Heart left ventricle (tissue), 16 donors: ENCODE measurements around the gene BIRC7. TPM values are rescaled to one million over a fixed set of nuclear protein-coding genes. Genes with fewer than 3 reads are reported as not detected.

Source experiments
- ATAC-seq, 4 donors: fragments of 200-7000 bp; cut with Tn5 transposase; one replicate each; pipeline ENCODE4 v1.9.1; 2020 to 2022; ENCODE audit warnings: moderate library complexity in 4 of 4, mild to moderate bottlenecking in 3 of 4, moderate number of reproducible peaks in 1 of 4
- DNase-seq, 5 donors: peaks; one replicate each; pipeline ENCODE4 v3.0.0-alpha.2; 2020
- H3K27ac ChIP-seq, 12 donors: fragments of 200-600 bp; sonication (generic) in 4 of 12; one replicate each; pipeline versions ENCODE4 v1.5.0 to v1.8.0; 2016 to 2022; ENCODE audit warnings: mild to moderate bottlenecking in 2 of 12
- H3K27me3 ChIP-seq, 9 donors: fragments of 200-600 bp; sonication (generic) in 2 of 9; one replicate each; pipeline versions ENCODE4 v1.5.1 to v1.8.0; 2016 to 2022; ENCODE audit warnings: mild to moderate bottlenecking in 3 of 9
- H3K36me3 ChIP-seq, 9 donors: fragments of 200-600 bp; sonication (generic) in 2 of 9; one replicate each; pipeline versions ENCODE4 v1.5.0 to v1.8.0; 2018 to 2022; ENCODE audit warnings: mild to moderate bottlenecking in 2 of 9
- H3K4me1 ChIP-seq, 12 donors: fragments of 200-600 bp; sonication (generic) in 4 of 12; one replicate each; pipeline versions ENCODE4 v1.5.0 to v1.8.0; 2016 to 2022; ENCODE audit warnings: mild to moderate bottlenecking in 3 of 12
- H3K4me3 ChIP-seq, 12 donors: fragments of 200-600 bp; sonication (generic) in 4 of 12; one replicate each; pipeline versions ENCODE4 v1.5.0 to v1.8.0; 2017 to 2022; ENCODE audit warnings: mild to moderate bottlenecking in 9 of 12, moderate library complexity in 4 of 12
- H3K9me3 ChIP-seq, 12 donors: fragments of 200-600 bp; sonication (generic) in 4 of 12; one replicate each; pipeline versions ENCODE4 v1.5.0 to v1.8.0; 2016 to 2022; ENCODE audit warnings: mild to moderate bottlenecking in 1 of 12
- CTCF ChIP-seq, 12 donors: fragments of 200-600 bp; sonication (generic) in 4 of 12; IDR thresholded peaks; one replicate each; pipeline versions ENCODE4 v1.5.0 to v1.8.0; 2018 to 2022; ENCODE audit warnings: antibody characterized with exemption in 12 of 12, mild to moderate bottlenecking in 5 of 12
- POLR2A ChIP-seq, 2 donors: fragments of 450-650 bp; IDR thresholded peaks; one replicate each; pipeline ENCODE4 v1.6.1; 2017; ENCODE audit warnings: antibody characterized with exemption in 2 of 2, mild to moderate bottlenecking in 2 of 2, moderate library complexity in 2 of 2
- WGBS, 4 donors: extraction: QIAGEN DNeasy Blood & Tissue Kit in 2 of 4; methylation state at CpG; one replicate each; pipeline versions ENCODE4 v1.1.5 to v1.1.7; 2013 to 2018; 5-methylcytosine and 5-hydroxymethylcytosine counted together
- intact Hi-C, 10 donors: fragments of 100-400 bp; cut with DNase I; formaldehyde crosslinking; loops; one replicate each; pipeline versions ENCODE4 v1.11.1 to v1.14.2; 2022
- polyA plus RNA-seq, 2 donors: library from polyadenylated mRNA; stranded (reverse); fragments of 200-250 nt; gene quantifications; one replicate each; pipeline ENCODE4 v1.2.3, GENCODE V29; 2013
- total RNA-seq, 9 donors: library from RNA; depleted of rRNA in 2 of 9; stranded (reverse); fragments of >200 nt in 2 of 9; fragmentation: NEBNext Ultra II Directional in 3 of 9; extraction: Animal tissue kit (Norgen Biotek cat#: 25700) in 3 of 9; gene quantifications; one replicate each; pipeline versions ENCODE4 v1.1.0 to v1.2.4, GENCODE V29; 2016 to 2023
- donor health status: ischemic (EF 13 %, LVEDD 7.1; RV severe dilation, severe dysfunction).
- donor health status: healthy with polysubstance abuse.
- donor health status: DM: no; HTN: yes; CAD: no.
- donor health status: DM: no; HTN: no; CAD: no.
- donor health status: ischemic (EF 25% LVEDD 6.9; RV normal size, moderate dysfunction).
- donor health status: ischemic (EF 25% LVEDD 5.7; RV mildly dilated, moderate dysfunction).
- donor health status: healthy.
- donor health status: DM: yes; HTN: yes; CAD: no.
- donor health status: ischemic (EF 35%, LVEDD 5.7; RV mildly dilated, moderate dysfunction).
- donor health status: nonischemic (EF 11% LVEDD 7.7; RV severe dilation, severe dysfunction).
- donor health status: DM: yes; HTN: yes; CAD: no.
- donor health status: PGD.
- donor health status: ischemic (EF 29% LVEDD 5.4; RV normal size, mild dysfunction).
- donor health status: nonischemic (EF 23%, LVEDD 6.1; RV moderate dilation, normal function).

BIRC7 gene
- total and polyA plus RNA-seq, 11 donors: 0.20 to 5.6 (median 0.50) TPM; not detected in 5

GRCh38 chr20:63286781-63287696 lies 51.3 kb downstream of the BIRC7 start:
- 79 to 84% (median 82%) methylated on average over 16 to 23 of the region's 23 CpGs for WGBS, 4 donors
- peak in 3 of 5 donors; percentile 24 to 37 (median 25) for DNase-seq
- intact Hi-C loops: no loop called here
- Histone ChIP-seq H3K27me3 (no peaks in the 10 kb centered on the region), H3K27ac (no peak overlapping the region), H3K9me3 (no peaks in the 10 kb centered on the region), H3K4me1 (peaks cover 0 to 7% (median 0%) of the 10 kb centered on the region in 12 donors), H3K4me3 (no peak overlapping the region), H3K36me3 (peaks cover 0 to 68% (median 45%) of the 10 kb centered on the region in 9 donors)
- ATAC-seq: no peak
- TF ChIP-seq POLR2A (IDR thresholded peaks at IDR 0.05) (no peak), CTCF (IDR thresholded peaks at IDR 0.05) (no peak)

- DNase-seq (peak in 3 of 5 donors; percentile 25 to 58 (median 26)), ATAC-seq (no peak)
- intact Hi-C loops: no loop called here
- TF ChIP-seq POLR2A (IDR thresholded peaks at IDR 0.05) (no peak), CTCF (IDR thresholded peaks at IDR 0.05) (no peak)
- 81 to 86% (median 84%) methylated on average over 55 of the region's 55 CpGs for WGBS, 4 donors
- Histone ChIP-seq H3K27ac (no peak overlapping the region), H3K4me3 (no peak overlapping the region), H3K9me3 (no peaks in the 10 kb centered on the region), H3K4me1 (peaks cover 0 to 7% (median 0%) of the 10 kb centered on the region in 12 donors), H3K36me3 (peaks cover 0 to 59% (median 42%) of the 10 kb centered on the region in 9 donors), H3K27me3 (no peaks in the 10 kb centered on the region)
Measured at GRCh38 chr20:63287697-63288580, 52.2 kb downstream of the BIRC7 start.

- Histone ChIP-seq H3K4me3 (no peak overlapping the region), H3K27me3 (peaks cover 0 to 5% (median 0%) of the 10 kb centered on the region in 9 donors), H3K27ac (no peak overlapping the region), H3K9me3 (no peaks in the 10 kb centered on the region), H3K4me1 (peaks cover 0 to 7% (median 0%) of the 10 kb centered on the region in 12 donors), H3K36me3 (peaks cover 0 to 52% (median 34%) of the 10 kb centered on the region in 9 donors)
- 89 to 93% (median 90%) methylated on average over 20 to 28 of the region's 28 CpGs for WGBS, 4 donors
- ATAC-seq (no peak), DNase-seq (peak in 3 of 5 donors; percentile 18 to 57 (median 23))
- intact Hi-C loops: no loop called here
- no peak for TF ChIP-seq POLR2A (IDR thresholded peaks at IDR 0.05)
- TF ChIP-seq CTCF (IDR thresholded peaks at IDR 0.05): no peak
Measured at GRCh38 chr20:63288581-63289251, 53.0 kb downstream of the BIRC7 start.
